GM19239 (cell line): ENCODE data around the gene RELB.
"Not testable (repeated sequence)": the region's sequence is repeated elsewhere in the genome, so short reads cannot be mapped to it uniquely, and the experiment has no call there.

Experiments
- DNase-seq: peaks from one replicate; pipeline ENCODE4 v3.0.0; 2011; ENCODE audit warnings: low spot score; ENCODE audit not compliant: insufficient read length
- FAIRE-seq: peaks from 2 replicates; lab custom pipeline; 2011; peaks lifted over from hg19 to GRCh38; lab: Jason Lieb, UNC

RELB gene

GRCh38 chr19:45001087-45001739 is at the start of gene RELB:
Gene RELB (plus strand): TSS chr19:45001464. CDS start chr19:45001580, 116 bp downstream.
- peak; percentile 96 for DNase-seq
- peak; percentile 80 for FAIRE-seq

GRCh38 chr19:44954278-44954648 is 47.0 kb upstream of the RELB start:
- FAIRE-seq (no peak), DNase-seq (no peak)

- DNase-seq = peak; percentile 90
- FAIRE-seq = peak; percentile 91
Measured at GRCh38 chr19:44954649-44955504, 46.4 kb upstream of the RELB start, which contains the start of gene CLPTM1. Gene CLPTM1 (plus strand): TSS chr19:44955380. CDS start chr19:44955396, 16 bp downstream.

GRCh38 chr19:44955505-44956439 is 45.5 kb upstream of the RELB start:
- DNase-seq (no peak), FAIRE-seq (no peak)

GRCh38 chr19:44957526-44957925 is 43.7 kb upstream of the RELB start:
- DNase-seq (no peak), FAIRE-seq (no peak)

- FAIRE-seq (no peak), DNase-seq (no peak)
Measured at GRCh38 chr19:44958090-44958489, 43.2 kb upstream of the RELB start.

GRCh38 chr19:44959691-44960090 is 41.6 kb upstream of the RELB start:
- FAIRE-seq = no peak

GRCh38 chr19:44960906-44961728 is 40.1 kb upstream of the RELB start:
- DNase-seq (peak; percentile 28), FAIRE-seq (no peak)

More at GRCh38 chr19:44959691-44960090, 41.6 kb upstream of the RELB start:
- no peak for DNase-seq

- DNase-seq (no peak), FAIRE-seq (no peak)
Measured at GRCh38 chr19:44961821-44962220, 39.4 kb upstream of the RELB start.

GRCh38 chr19:44968118-44968517 is 33.1 kb upstream of the RELB start:
- no peak for FAIRE-seq
- no peak for DNase-seq

- no peak for FAIRE-seq
Measured at GRCh38 chr19:44968670-44969069, 32.6 kb upstream of the RELB start.

GRCh38 chr19:44969437-44969836 is 31.8 kb upstream of the RELB start:
- FAIRE-seq (no peak), DNase-seq (no peak)

More at GRCh38 chr19:44968670-44969069, 32.6 kb upstream of the RELB start:
- DNase-seq = no peak

GRCh38 chr19:44971451-44971850 is 29.8 kb upstream of the RELB start:
- not testable (repeated sequence) for FAIRE-seq

GRCh38 chr19:44972802-44973201 is 28.5 kb upstream of the RELB start:
- DNase-seq (no peak), FAIRE-seq (no peak)

More at GRCh38 chr19:44971451-44971850, 29.8 kb upstream of the RELB start:
- not testable (repeated sequence) for DNase-seq

GRCh38 chr19:44973982-44974735 is 27.1 kb upstream of the RELB start:
- FAIRE-seq (no peak), DNase-seq (no peak)

GRCh38 chr19:44974857-44975256 is 26.4 kb upstream of the RELB start:
- DNase-seq (no peak), FAIRE-seq (no peak)

- DNase-seq (no peak), FAIRE-seq (no peak)
Measured at GRCh38 chr19:44975444-44975843, 25.8 kb upstream of the RELB start.

GRCh38 chr19:44984005-44984404 is 17.3 kb upstream of the RELB start:
- DNase-seq = no peak
- FAIRE-seq = no peak

- DNase-seq (no peak), FAIRE-seq (no peak)
Measured at GRCh38 chr19:44985445-44985844, 15.8 kb upstream of the RELB start.
